Hematopoietic multipotent progenitor cell treated with erythropoietin and hydrocortisone succinate and interleukin-3 and kit ligand, for 8 days (in vitro differentiated cells): Measurements from ENCODE around the gene S100A5.

ENCODE experiments used
- DNase-seq: peaks from one replicate; pipeline ENCODE4 v3.0.0-alpha.2; 2015

S100A5 gene

GRCh38 chr1:153506386-153506785 lies 34.3 kb downstream of the S100A5 start:
- no peak for DNase-seq

GRCh38 chr1:153505576-153505975 lies 35.2 kb downstream of the S100A5 start:
- no peak for DNase-seq

- DNase-seq, result no peak
These were observed 37.0 kb downstream of the S100A5 start for GRCh38 chr1:153503766-153504165.

- no peak for DNase-seq
These were observed 42.0 kb downstream of the S100A5 start for GRCh38 chr1:153498746-153499145.

GRCh38 chr1:153495536-153495935 lies 45.2 kb downstream of the S100A5 start:
- DNase-seq, result no peak

- DNase-seq, result peak; percentile 64
These were observed 45.7 kb downstream of the S100A5 start for GRCh38 chr1:153494976-153495535.

GRCh38 chr1:153493343-153493960 lies 47.3 kb downstream of the S100A5 start:
- no peak for DNase-seq

GRCh38 chr1:153490272-153491051 lies 50.3 kb downstream of the S100A5 start:
- no peak for DNase-seq

- DNase-seq, result peak; percentile 64
These were observed 52.0 kb downstream of the S100A5 start for GRCh38 chr1:153488731-153489130.

- no peak for DNase-seq
These were observed 53.0 kb downstream of the S100A5 start for GRCh38 chr1:153487707-153488106.
